GM23248 (cell line): ENCODE results near the gene STK25.

Source experiments
- EZH2 ChIP-seq: fragments of 200-600 bp; sonication (generic); IDR thresholded peaks from 2 replicates; pipeline ENCODE4 v1.6.1; 2018; ENCODE audit warnings: antibody characterized with exemption, mild to moderate bottlenecking; ENCODE audit not compliant: insufficient read depth, poor library complexity, severe bottlenecking
- EZH2phosphoT487 ChIP-seq: fragments of 200-600 bp; sonication (generic); IDR thresholded peaks from 2 replicates; pipeline ENCODE4 v1.6.1; 2018; ENCODE audit warnings: antibody characterized with exemption, moderate library complexity, mild to moderate bottlenecking, low read depth; ENCODE audit not compliant: insufficient read depth

DNA sequence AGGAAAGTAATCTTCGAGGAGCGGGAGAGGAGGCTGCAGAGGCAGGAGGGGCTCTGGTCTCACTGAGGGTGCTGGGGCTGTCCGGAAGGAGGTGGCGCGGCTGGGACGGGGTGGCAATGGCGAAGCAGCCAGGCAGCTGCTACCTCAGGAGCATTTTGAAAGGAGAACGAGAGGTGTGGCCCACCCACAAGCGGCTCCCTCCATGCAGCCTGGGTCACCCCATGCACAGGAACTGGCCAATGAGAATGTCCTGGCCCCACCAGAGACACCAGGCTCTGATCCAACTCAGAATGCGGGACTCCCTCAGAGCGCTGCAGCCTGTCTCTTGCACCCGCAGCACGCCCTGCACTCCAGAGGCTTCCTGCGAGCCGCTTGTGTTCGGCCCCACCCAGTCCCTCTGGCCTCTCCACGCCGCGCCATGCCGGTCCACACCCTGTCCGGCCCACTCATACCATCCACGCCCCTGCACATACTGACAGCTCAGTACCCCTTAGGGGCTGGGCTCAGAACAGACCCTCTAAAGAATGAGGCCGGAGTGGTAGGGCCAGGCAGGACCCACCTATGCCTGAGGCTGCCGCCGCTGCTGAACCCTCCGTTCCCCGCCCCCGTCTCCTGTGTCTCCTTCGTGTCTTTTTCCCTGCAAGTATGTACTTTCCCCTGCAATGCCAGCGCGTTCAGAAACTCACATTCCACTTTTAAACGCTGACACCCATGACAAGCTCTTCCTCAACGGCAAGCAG, 43.8 kb upstream of the STK25 start:
- no peak for TF ChIP-seq EZH2
- no peak for TF ChIP-seq EZH2phosphoT487
